Loucy (cell line): ENCODE measurements around the gene DNAJB12.

ENCODE experiments used
- CTCF ChIP-seq: fragments of 200-600 bp; sonication (generic); conservative IDR thresholded peaks from 2 replicates; pipeline ENCODE4 v1.5.1; 2014; ENCODE audit warnings: mild to moderate bottlenecking, antibody characterized with exemption, low read length
- EZH2phosphoT487 ChIP-seq: fragments of 200-600 bp; IDR thresholded peaks from 2 replicates; pipeline ENCODE4 v1.6.1; 2018; ENCODE audit warnings: antibody characterized with exemption, mild to moderate bottlenecking, moderate library complexity, borderline replicate concordance

- no peak for TF ChIP-seq CTCF
- TF ChIP-seq EZH2phosphoT487: no peak
Measured at GRCh38 chr10:72367301-72367960, 12.7 kb upstream of the DNAJB12 start.
